Kasumi-1 (cell line): ENCODE results near the gene GAD2.

ENCODE experiments used
- DNase-seq, 2 experiments: peaks; one replicate each; lab custom pipeline; 2025; lab: John Stamatoyannopoulos, UW

GAD2 gene

GRCh38 chr10:26222563-26222962 lies 6.0 kb downstream of the GAD2 start:
- no peak for DNase-seq

DNA sequence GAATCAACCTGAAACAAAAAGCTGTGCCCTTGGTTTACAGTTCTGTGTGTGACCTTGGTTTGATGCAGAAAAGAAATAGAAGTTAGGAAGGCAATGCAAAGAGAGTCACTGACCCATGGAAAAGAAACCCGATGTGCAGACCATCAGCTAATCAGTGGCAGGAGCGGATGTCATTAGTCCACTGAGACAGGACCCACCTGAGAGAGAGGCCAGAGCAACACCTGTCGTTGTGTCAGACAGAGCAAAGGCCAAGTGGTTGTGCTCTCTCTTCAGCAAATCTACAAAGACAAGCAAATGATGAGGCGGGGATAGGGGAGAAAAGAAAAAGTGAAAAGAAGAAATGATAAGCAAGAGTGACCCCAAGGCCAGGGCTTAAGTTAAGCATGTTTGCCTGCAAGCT lies 8.7 kb downstream of the GAD2 start:
- DNase-seq, result no peak

DNA sequence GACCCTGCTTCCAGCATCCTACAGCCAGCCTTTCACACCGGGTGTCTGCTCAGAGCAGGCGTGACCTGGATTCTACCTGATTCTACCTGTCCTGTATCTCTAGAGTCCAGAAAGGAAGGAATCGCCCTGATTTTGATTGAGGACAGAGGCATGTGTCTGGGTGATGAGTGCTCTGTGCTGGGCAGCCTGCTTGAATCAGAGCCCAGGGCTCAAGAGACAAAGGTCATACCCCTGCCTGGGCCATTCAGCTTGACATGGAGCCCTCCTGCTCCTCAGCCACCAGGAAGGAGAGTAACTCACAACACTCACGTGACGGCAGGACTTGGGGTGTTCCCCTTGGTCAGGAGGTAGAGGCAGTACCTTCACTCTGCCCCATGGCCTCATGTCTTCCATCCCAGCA lies 11.2 kb downstream of the GAD2 start:
- DNase-seq, result no peak

DNA sequence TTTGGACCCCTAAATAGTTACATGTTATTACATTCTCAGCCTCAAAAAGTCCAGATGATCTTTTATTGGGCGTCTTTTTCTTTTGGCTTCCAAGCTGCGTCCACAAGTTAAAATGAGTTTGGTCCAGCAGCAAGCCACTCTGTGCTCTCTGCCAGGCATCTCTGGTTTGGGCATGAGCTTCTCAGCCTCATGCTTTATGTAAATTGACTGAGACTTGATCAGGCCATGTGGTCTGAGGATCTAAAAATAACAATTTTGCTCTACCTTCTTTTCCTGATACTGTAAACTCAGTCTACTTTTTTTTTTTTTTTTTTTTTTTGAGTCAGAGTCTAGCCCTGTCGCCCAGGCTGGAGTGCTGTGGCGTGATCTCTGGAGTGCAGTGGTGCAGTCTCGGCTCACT lies 15.6 kb downstream of the GAD2 start:
- no peak for DNase-seq

- DNase-seq, result no peak
These were observed 19.2 kb downstream of the GAD2 start for GRCh38 chr10:26235761-26236160.

GRCh38 chr10:26238378-26238777 lies 21.8 kb downstream of the GAD2 start:
- DNase-seq, result no peak

DNA sequence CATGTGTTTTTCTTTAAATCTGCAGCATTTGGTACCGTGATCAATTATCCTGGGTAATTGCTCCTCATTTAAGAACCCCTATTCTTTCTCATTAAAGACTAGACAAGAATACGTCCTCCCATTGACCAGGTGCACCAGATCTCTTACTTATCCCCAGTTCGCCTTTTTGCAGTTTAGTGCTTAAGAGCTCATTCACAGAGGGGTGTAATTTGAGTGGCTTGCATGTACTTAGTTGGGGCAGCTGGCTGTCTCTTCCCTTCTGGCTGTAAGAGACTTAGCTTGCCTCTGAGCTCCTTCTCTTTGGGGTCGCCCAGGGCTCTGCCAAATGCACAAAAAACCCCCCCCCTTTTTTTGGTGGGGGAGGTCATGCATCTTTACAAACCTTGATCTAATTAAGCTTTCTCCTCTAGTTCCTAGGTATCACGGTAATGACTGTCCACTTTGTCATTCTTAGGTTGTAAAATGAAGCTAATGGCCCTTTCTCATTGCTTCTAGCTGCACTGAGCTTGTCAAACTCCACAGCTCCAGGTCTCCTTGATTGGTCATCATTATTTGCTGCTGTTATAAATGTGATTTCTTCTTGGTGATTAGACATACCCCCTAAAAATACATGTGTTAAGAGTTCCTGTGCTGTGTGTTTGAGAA lies 26.3 kb downstream of the GAD2 start:
- no peak for DNase-seq

GRCh38 chr10:26243351-26243720 lies 26.8 kb downstream of the GAD2 start:
- DNase-seq, result no peak

- DNase-seq, result no peak
These were observed 33.1 kb downstream of the GAD2 start for GRCh38 chr10:26249681-26250080.

GRCh38 chr10:26251925-26252324 lies 35.4 kb downstream of the GAD2 start:
- DNase-seq, result no peak

DNA sequence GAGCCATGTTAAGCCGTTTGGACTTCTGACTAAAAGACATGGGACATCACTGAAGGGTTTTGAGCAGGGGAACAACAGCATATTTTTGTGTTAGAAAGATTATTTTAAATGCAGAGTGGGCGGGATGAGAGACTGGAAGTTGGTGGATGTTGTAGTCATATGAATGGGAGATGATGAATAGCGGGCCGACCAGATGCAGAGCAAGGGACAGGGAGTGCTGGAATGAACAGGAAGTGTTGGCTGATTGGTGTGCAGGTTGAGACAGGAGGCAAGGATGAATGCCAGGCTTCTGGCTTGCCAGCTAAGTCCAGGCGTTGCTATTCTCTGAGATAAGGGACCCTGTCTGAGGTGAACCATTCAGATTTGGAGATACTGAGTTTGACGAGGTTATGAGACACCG lies 38.0 kb downstream of the GAD2 start:
- DNase-seq, result no peak

DNA sequence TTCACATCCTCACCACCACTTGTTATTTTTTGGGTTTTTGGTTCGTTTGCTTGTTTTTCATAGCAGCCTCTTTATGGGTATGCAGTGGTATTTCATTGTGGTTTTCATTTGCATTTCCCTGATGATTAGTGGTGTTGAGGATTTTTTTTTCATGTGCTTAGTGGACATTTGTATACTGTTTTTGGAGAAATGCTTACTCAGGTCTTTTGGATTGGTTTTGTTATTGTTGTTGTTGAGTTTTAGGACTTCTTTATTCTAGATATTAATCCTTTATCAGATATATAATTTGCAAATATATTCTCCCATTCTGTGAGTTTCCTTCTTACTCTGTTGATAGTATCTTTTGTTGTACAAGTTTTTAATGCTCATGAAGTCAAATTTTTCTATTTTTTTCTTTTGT lies 42.8 kb downstream of the GAD2 start:
- DNase-seq, result no peak

DNA sequence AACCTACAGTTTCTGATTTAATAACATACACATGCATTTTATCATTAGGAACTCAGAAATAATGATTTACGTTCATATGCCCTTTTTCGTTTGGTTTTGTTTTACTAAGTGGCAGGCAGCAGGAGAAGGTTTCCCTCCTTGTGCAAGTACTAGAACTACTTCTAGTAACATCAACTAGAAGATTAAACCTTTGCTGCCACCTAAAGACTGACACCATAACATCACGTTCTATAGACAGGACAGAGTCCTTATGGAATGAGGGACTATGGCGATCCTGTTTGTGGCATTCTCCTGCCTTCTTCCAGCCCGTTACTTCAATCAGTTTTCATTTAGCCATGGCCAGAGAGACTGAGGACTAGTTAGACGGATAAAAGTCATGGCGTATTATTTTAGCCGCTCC lies 53.2 kb downstream of the GAD2 start:
- peak; percentile 81 to 87 for DNase-seq

DNA sequence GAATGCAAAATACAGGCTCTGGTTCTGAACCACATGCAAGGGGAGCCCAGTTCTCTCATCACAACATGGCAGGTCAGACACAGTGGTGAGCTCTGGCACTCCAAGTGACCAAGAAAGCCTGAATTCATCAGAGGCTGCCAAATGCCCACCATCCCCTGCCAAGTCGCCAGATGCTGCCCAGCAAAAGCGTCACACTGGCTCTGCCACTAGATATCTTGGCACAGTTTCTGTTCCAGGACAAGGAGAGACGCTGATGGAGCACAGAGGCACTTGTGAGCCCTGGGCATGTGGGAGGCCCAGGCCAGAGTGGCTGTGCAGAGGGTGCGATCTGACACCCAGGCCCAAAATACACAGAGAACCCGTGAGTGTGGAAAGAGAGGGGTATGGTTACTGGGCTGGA lies 57.8 kb downstream of the GAD2 start:
- DNase-seq, result no peak

- no peak for DNase-seq
These were observed 61.7 kb downstream of the GAD2 start for GRCh38 chr10:26278295-26278694.

GRCh38 chr10:26290236-26290635 lies 73.7 kb downstream of the GAD2 start:
- DNase-seq, result no peak

- DNase-seq, result no peak
These were observed 75.3 kb downstream of the GAD2 start for GRCh38 chr10:26291721-26292480.

- no peak for DNase-seq
These were observed 79.8 kb downstream of the GAD2 start for GRCh38 chr10:26296360-26296759.

DNA sequence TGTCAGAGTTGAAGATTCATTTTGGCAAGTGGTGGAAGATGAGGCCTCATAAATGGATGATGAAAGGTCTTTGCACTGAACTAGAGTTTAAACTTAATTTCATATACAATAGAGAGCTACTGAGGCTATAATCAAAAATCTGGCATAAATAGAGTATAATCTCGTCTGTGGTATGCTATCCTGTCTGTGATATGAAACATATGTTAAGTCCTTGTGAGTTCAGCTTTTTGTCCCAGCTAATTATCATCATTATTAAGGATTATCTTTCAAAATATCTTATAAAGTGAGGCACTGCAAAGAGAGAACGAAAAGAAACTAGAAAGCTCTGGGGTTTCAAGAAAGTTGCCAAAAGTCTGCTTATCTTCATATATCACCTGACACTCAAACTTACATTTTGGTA lies 83.4 kb downstream of the GAD2 start:
- DNase-seq, result no peak

DNA sequence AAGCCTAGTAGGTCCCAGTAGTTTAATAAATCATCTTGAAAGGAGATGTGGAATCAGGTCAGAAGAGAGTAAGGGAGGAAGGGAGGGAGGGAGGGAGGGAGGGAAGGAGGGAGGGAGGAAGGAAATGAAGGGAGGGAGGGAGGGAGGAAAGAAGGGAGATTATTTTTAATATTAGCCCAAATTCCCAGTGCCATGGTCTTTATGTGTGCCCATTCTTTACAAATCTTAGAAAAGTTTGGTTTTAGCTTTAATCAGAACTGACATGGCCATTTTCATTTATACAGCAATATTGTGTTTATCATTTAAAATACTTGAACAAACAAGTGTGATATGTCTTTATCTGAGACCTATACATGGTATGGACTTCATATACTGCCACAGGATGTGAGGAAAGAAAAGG lies 86.8 kb downstream of the GAD2 start:
- DNase-seq, result no peak

DNA sequence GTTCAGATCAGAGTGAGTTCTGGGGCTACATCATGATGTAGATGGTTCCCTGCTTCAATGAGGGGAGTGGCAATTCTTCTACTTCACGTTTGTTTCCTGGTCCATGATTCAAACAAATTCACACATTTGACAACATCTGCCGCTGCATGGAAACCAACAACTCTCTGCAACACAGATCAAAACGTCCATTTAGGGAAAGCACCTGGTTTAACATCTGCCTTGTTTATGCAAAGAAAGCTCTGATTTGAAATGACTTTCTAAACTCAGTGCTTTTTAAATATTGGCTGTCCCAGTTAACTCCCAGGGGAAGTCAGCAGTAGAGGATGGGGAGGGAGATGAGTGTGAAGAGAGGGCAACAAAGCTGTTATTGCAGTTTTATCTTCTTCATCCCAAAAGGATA lies 93.8 kb downstream of the GAD2 start:
- no peak for DNase-seq

DNA sequence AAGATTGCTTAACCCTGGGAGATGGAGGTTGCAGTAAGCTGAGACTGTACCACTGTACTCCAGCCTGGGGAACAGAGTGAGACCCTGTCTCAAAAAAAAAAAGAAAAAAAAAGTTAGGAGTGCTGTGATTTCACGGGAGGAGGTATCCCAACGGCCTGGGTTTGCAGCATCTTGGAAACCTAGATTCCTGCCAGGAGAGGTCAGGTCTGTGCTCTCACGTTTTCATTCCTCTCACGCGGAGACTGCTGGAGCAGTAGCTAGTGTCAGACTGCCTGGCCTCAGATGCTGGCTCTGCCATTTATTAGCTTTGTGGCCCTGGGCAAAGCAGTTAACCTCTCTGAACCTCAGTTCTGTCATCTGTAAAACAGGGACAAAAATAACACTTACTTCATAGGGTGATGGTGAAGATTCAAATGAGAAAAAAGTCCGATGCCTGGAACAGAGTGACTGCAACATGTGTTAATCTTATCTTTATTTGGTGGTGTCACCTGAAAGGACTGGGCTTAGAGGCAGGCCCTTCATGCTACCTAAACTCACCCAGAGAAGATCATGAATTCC lies 94.9 kb downstream of the GAD2 start:
- no peak for DNase-seq

- DNase-seq, result no peak
These were observed 97.9 kb downstream of the GAD2 start for GRCh38 chr10:26314265-26315013.
